LNCaP clone FGC (cell line): Measurements from ENCODE around the gene PSTPIP2.
"Not testable (repeated sequence)": the region's sequence is repeated elsewhere in the genome, so short reads cannot be mapped to it uniquely, and the experiment has no call there.

Experiments used
- DNase-seq: peaks from one replicate; pipeline ENCODE4 v3.0.0-alpha.2; 2011; ENCODE audit warnings: low read depth
- H3K4me3 ChIP-seq: 2 replicates; pipeline ENCODE4 v1.5.1; 2011; ENCODE audit warnings: mild to moderate bottlenecking, low read depth, low read length, control low read depth
- TF ChIP-seq, protein P1 (sequence below): IDR thresholded peaks from 2 replicates; pipeline ENCODE4 v1.5.1; 2012; ENCODE audit warnings: mild to moderate bottlenecking; ENCODE audit not compliant: control insufficient read depth, insufficient read depth; ENCODE audit errors: extremely low read depth

Gene PSTPIP2

DNA sequence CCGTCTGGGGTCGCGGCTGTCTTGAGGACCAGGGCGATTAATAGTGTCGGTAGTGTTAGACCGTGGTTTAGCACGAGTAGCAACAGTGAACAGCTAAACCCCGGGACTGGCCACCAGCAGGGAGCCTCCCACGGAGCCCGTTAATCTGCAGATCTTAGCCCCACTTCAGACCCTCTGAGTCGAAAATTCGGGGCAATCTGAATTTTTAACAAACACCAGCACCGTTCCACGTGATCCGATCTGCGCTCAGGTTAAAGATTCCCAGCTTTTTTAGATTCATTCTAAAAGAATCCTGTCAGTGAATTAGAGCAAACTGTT is 26.5 kb upstream of the PSTPIP2 start:
- DNase-seq: no peak
- peak overlapping the region; percentile 82 for H3K4me3 ChIP-seq
- TF ChIP-seq, protein P1, sequence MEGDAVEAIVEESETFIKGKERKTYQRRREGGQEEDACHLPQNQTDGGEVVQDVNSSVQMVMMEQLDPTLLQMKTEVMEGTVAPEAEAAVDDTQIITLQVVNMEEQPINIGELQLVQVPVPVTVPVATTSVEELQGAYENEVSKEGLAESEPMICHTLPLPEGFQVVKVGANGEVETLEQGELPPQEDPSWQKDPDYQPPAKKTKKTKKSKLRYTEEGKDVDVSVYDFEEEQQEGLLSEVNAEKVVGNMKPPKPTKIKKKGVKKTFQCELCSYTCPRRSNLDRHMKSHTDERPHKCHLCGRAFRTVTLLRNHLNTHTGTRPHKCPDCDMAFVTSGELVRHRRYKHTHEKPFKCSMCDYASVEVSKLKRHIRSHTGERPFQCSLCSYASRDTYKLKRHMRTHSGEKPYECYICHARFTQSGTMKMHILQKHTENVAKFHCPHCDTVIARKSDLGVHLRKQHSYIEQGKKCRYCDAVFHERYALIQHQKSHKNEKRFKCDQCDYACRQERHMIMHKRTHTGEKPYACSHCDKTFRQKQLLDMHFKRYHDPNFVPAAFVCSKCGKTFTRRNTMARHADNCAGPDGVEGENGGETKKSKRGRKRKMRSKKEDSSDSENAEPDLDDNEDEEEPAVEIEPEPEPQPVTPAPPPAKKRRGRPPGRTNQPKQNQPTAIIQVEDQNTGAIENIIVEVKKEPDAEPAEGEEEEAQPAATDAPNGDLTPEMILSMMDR: no peak

DNA sequence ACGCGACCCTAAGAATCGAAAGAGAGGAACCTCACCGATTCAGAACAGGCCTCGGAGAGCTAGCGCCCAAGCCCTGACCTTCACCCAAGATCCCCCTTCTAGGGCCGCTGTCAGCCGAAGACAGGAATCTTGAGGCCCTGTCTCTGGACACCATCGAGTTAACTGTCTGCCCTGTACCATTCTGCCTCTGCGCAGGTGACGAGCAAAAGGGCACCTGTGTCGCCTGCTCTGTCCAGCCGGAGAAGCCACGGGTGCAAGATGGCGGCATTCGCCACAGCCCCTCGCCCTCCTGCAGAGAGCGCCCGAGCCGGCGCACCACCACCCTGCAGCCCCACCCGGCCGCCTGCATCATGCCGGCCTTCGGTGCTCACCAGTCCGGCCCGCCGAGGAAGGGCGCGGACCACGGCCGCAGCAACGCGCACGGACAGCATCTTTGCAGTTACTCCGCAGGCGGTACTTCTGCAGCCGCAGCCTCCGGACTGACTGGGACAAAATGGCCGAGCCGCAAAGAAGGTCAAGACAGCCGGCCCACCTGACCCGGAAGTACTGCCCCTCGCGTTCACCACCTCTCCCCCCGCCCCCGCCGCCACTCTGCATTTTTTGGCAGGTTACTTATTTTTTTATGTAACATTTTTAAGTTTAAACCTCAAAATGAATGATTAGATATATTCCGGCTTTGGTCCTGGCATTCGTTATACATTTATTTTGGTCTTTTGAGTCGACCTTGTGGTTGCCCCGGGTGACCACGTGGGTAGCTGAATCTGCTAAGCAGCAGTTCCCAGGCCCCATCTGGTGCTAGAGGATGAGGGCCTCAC is 25.9 kb upstream of the PSTPIP2 start, which contains the start of gene ATP5F1A:
ATP5F1A (minus strand) TSS at position 496 of the 815 bp plus-strand sequence; CDS start at position 431, 65 bp downstream.
- TF ChIP-seq, protein P1: 0 out of 2 replicates have a peak, but pooled peaks have one; percentile 12
- H3K4me3 ChIP-seq: peak within 1 kb of the TSS; percentile 82
- DNase-seq: peak; percentile 54

DNA sequence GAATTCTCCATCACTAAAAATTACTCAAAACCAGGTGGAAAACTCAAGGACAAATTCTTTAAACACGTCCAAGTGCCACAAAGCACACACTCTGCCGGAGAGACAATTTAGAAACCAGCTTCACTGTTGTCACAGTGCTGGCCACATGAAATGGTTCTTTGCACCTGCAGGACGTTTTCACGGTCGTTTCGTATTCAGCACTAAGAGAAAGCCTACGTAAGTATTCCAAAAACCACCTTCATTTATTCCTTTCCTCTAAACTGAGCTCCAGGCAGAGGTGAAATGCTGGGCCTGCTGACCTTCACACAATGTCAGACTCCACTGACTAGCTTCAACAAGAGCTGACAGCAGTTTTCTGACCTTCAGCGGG is 25.4 kb upstream of the PSTPIP2 start:
- DNase-seq: no peak
- TF ChIP-seq, protein P1: no peak

DNA sequence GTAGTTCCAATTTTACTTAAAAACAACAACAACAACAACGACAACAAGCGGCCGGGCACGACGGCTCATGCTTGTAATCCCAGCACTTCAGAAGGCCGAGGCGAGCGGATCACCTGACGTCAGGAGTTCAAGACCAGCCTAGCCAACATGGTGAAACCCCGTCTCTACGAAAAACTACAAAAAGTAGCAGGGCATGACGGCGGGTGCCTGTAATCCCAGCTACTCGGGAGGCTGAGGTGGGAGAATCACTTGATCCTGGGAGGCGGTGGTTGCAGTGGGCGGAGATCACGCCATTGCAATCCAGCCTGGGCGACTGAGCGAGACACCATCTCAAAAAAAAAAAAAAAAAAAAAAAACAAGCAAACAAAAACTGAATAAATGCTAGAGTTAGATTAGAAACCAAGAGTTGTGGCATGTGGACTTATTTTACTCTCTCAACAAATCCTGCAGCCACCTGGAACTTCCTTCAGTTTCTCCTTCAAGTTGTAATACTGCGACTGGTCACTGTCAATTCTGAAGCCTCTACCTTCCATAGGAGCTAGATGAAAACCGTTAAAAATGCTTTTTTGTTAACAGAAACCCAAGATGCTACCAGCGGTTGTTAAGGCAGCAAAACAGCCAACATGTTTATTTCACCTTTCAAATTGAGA is 24.7 kb upstream of the PSTPIP2 start:
- TF ChIP-seq, protein P1: no peak
- DNase-seq: no peak
- peak overlapping the region; percentile 82 for H3K4me3 ChIP-seq

More for the DNA sequence above, 25.4 kb upstream of the PSTPIP2 start:
- H3K4me3 ChIP-seq: peak overlapping the region; percentile 82

DNA sequence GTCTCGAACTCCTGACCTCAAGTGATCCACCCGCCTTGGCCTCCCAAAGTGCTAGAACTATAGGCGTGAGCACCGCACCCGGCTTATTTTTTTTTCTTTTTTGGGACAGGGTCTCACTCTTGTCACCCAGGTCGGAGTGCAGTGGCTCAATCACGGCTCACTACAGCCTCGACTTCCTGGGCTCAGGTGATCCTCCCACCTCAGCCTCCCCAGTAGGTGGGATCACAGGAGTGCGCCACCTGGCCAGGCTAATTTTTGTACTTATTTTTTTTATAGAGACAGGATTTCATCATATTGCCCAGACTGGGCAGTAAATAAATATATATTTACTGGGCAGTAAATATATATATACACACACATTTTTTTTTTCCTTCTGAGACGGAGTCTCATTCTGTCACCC is 23.5 kb upstream of the PSTPIP2 start:
- no peak overlapping the region for H3K4me3 ChIP-seq
- DNase-seq: no peak
- TF ChIP-seq, protein P1: no peak

DNA sequence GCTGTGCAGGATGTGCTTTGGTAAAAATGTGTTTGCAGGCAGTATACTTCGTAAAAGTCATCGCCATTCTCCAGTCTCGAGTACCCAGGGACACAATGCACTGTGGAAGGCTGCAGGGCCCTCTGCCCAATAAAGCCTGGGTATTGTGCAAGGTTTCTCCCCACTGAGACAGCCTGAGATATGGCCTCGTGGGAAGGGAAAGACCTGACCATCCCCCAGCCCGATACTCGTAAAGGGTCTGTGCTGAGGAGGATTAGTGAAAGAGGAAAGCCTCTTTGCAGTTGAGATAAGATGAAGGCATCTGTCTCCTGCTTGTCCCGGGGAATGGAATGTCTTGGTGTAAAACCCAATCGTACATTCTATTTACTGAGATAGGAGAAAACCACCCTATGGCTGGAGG is 16.4 kb upstream of the PSTPIP2 start:
- DNase-seq, H3K4me3 ChIP-seq: not testable (repeated sequence)

DNA sequence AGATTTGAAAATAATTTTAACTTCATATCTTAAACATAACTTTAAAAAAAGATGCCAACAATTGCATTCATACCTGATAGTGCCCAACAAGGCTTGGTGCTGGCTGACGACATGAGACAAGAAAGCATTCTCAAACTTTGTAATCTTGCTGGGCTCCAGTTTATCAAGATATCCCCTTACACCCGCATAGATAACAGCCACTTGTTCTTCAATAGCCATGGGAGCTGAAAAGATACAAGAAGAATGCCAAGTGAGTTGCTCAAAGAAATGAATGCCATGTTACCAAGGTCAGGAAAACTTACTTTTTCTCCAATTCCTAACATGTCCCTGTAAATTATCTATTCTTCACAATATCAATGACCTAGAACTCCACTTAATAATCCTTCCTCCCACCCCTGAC is 12.4 kb upstream of the PSTPIP2 start:
- TF ChIP-seq, protein P1: no peak
- DNase-seq: no peak
- no peak overlapping the region for H3K4me3 ChIP-seq
